Cortex of kidney (tissue), 1 donor: ENCODE measurements around the gene ZNF428.
"Not testable (repeated sequence)": the region's sequence is repeated elsewhere in the genome, so short reads cannot be mapped to it uniquely, and the experiment has no call there.

Source experiments
- DNase-seq: peaks from one replicate; lab custom pipeline; 2025; lab: John Stamatoyannopoulos, UW

The ZNF428 gene

DNA sequence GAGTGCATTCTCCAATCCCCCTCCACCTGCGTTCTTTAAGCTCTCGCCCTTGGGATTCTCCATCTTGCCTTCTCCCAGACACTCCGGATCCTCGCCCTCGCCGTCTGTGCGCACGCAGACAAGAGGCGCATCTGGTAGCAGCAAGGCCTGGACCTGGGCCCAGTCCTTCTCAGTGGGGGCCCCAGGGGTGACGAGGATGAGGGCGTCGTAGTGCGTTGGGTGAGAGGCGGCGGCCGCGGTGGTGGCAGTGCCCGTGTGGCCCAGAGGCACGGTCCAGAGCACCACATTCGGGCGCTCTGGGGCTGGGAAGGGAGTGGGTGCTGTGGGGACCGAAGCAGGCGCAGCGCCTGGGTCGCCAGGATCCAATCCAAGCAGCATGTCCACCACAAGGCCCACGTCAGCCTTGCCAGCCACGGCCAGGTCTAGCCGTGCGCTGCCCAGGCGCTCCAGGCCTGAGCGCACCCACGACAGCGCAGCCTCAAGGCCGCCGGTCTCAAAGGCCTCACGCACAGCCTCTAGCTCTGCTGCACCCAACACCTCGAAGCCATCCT is 26.6 kb downstream of the ZNF428 start:
- no peak for DNase-seq

GRCh38 chr19:43591904-43592772 is 27.3 kb downstream of the ZNF428 start:
- no peak for DNase-seq

- no peak for DNase-seq
Observed at GRCh38 chr19:43589678-43590077, 29.8 kb downstream of the ZNF428 start.

GRCh38 chr19:43589277-43589676 is 30.2 kb downstream of the ZNF428 start:
- DNase-seq: no peak

GRCh38 chr19:43587029-43587428 is 32.4 kb downstream of the ZNF428 start:
- DNase-seq: not testable (repeated sequence)

- no peak for DNase-seq
Observed at GRCh38 chr19:43586346-43586745, 33.1 kb downstream of the ZNF428 start.

DNA sequence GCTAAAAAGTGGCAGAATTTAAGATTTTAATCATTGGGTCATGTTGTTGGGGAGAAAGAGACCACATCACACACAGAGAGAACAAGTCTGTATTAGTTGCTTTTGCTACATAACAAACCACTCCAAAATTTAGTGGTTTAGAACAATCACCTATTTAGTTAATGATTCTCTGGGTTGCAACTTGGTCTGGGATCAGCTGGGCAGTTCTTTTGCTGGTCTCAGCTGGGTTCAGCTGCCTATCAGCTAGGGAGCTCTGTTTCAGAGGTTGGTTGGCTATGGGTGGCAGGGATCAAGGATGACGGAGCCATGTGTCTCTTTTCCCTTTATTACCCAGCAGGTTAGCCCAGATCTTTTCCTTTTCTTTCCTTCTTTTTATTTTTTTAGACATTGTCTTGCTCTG is 34.9 kb downstream of the ZNF428 start:
- no peak for DNase-seq

DNA sequence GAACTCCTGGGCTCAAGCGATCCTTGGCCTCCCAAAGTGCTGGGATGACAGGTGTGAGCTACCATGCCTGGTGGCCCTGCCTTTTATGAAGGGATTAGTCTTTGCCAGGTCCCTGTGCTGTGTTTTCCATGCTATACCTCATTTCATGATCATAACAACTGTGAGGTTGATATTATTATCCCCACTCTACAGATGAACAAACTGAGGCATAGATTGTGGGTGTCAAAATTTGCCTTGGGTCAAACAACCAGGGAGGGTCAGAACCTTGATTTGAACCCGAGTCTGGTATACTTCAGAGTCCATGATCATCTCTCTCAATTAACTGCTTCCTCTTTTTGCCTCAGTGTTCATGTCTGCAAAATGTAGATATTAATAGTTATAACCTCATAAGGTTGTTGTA is 36.9 kb downstream of the ZNF428 start:
- DNase-seq: no peak

GRCh38 chr19:43581467-43581866 is 38.0 kb downstream of the ZNF428 start:
- DNase-seq: no peak

DNA sequence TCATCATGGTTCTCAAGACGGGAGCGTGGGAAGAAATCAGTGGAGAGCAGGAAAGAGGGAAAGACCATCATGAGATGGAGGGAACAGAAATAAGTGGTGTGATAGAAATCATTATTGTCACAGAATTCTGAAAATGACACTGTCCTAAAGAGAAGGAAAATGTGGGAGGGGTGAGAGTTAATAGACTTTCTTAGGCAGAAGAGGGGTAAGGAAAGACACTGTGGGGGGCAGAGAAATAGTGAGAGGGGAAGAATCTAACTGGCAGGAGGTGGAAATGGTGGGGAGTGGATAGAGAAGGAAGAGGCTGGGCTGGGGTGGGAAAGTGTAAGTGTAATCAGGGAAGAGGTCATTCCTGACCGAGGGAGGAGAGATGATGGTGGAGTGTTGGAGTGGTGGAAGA is 40.6 kb downstream of the ZNF428 start:
- no peak for DNase-seq

DNA sequence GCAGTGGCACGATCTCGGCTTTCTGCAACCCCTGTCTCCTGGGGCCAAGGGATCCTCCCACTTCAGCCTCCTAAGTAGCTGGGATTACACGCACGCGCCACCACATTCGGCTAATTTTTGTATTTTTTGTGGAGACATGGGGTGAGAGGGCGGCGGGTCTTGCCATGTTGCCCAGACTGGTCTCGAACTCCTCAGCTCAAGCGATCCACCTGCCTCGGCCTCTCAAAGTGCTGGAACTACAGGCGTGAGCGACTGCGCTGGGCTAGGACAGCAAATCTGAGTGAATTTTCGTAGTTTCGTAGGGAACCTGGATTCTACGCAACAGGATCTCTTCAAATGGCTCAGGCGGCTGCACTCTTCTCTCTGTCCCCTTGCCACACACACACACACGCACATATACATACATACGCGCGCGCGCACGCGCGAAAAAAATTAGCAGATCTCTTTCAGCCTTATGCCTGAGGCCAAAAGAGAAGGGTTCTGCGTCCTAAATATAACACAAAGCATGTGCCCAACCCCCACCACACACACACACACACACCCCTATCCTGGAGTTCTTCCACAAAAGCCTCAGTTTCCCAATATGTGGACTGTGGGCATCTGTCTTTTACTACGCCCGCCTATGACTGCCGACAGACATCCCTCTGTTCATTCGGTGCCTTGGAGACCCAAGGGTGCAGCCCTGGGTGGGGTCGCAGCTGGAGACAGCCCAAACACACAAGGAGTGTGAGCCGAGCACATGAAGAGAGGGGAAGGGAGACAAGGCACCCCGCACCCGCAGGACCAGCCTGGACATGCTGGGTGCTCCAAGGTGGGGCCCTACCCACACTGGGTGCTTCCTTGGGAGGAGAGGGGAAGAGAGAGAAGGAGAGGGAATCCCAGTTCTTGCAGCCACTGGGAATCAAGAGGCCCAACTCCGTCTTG is 43.2 kb downstream of the ZNF428 start:
- no peak for DNase-seq

GRCh38 chr19:43575156-43575950 is 44.1 kb downstream of the ZNF428 start, which contains the start of the genes PINLYP and XRCC1:
PINLYP (plus strand) TSS chr19:43575801; CDS start chr19:43577192, 1,391 bp downstream.
XRCC1 (minus strand) TSS chr19:43575527; CDS start chr19:43575458, 69 bp downstream.
- no peak for DNase-seq

- DNase-seq: no peak
Observed at GRCh38 chr19:43574424-43575155, 44.8 kb downstream of the ZNF428 start.

- no peak for DNase-seq
Observed at GRCh38 chr19:43572171-43572588, 47.2 kb downstream of the ZNF428 start.

DNA sequence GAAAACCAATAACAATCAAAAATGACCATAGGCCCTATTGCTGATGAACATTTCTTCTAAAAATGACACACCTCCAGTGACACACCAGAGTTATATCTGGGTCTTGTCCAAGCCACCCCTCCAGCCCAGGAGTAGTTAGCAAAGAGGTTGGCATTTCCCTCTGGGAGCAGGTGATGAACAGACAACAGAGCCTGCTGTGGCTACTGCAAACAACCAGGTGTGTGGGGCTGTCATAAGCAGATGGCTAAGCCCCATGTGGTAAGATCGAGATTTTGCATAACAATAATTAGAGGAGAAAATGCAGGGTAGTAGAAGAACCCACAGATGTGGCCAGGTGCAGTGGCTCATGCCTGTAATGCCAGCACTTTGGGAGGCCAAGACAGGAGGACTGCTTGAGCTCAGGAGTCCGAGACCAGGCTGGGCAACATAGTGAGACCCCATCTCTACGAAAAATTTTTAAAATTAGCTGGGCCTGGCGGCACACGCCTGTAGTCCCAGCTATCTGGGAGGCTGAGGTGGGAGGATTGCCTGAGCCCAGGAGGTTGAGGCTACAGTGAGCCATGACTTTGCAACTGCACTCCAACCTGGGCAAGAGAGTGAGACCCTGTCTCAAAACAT is 49.1 kb downstream of the ZNF428 start:
- DNase-seq: no peak

GRCh38 chr19:43569657-43570056 is 49.8 kb downstream of the ZNF428 start:
- DNase-seq: no peak

- DNase-seq: no peak
Observed at GRCh38 chr19:43564800-43565199, 54.6 kb downstream of the ZNF428 start.

GRCh38 chr19:43563816-43564457 is 55.5 kb downstream of the ZNF428 start:
- no peak for DNase-seq

DNA sequence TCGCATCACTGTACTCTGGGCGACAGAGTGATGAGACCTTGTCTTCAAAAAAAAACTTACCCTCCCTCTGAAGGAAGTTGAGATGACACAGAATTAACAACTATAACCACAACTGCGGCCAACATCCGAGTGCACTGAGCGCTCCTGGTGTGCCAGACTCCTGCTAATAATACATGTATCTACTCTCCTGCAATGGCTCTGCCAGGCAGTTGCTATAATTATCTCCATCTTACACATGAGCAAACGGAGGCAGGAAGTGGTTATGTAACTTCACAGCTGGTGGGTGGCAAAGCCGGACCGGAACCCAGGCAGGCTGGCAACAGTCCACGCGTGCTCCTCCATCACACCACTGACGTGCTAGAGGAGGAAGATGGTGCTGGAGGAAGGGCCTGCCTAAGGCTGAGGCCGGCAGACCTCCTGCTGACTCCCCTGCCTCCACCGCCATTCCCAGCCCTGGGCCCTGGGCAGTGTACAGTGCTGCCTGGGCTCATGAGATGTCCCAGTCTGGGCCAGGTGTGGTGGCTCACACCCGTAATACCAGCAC is 56.7 kb downstream of the ZNF428 start:
- no peak for DNase-seq
